ENCODE measurements around the gene PRKCE. TPM values are rescaled to one million over a fixed set of nuclear protein-coding genes. Genes with fewer than 3 reads are reported as not detected.

Gene PRKCE
- total and polyA plus RNA-seq, 2 donors (not counting 1 experiment from before 2014, with no cell fraction given) = 23.6 to 271 TPM

DNA sequence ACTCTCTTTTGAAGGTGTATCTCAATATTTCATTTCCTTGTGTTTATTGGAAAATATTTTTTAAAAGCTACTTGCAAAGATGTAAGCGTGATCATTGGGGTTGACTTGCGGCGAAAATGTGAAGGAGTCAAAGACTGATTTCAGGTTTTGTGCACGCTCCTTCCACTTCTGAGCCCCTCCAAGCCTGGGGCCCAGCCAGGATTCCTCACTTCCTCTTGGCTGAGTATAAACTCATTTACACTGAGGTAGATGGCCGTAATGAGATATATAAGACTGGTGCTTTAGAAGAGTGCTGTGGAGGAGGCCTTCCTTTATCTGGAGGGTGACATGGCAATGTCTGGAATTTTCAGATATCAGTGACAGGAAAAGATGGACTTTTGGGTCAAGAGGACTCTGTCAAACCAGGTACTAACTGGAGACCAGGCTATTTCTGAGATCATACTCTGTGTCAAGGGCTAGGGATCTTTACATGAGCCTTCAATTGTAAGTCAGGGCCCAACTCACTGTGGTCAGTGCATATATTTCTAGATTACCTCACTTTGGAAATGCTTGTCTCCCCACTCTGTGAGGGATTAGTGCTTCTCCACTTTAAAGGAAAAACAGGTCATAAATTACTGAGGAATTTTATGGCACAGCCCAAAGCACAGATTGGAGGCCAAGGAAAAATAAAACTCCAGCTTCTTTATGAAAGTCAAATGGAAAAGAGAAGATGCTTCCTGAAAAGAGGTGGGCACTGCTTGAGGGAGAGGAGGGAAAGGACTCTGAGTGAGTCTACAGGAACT is 22.8 kb downstream of the PRKCE start:
- Histone ChIP-seq H3K27ac (ENCODE audit: low read length in 2 of 2) (no peak overlapping the region), H3K36me3 (replicated peaks in 1 of 2; ENCODE audit: control extremely low read depth in 1 of 2, control insufficient read depth in 1 of 2, extremely low read depth in 1 of 2, insufficient read depth in 2 of 2, low read length in 1 of 2) (peaks cover 0 to 3% of the 10 kb centered on the region in 2 experiments), H2AFZ (ENCODE audit: insufficient read depth, low read depth, low read length, poor library complexity, severe bottlenecking) (no peak overlapping the region), H3K4me2 (replicated peaks; ENCODE audit: low read depth, low read length, poor library complexity, severe bottlenecking) (no peak overlapping the region), H3K4me1 (ENCODE audit: control insufficient read depth in 2 of 2, insufficient read depth in 2 of 2, low read length in 2 of 2) (peaks cover 14 to 18% of the 10 kb centered on the region in 2 donors), H3K9ac (ENCODE audit: low read length) (no peak overlapping the region), H4K20me1 (ENCODE audit: control insufficient read depth, insufficient read depth, low read length, poor library complexity, severe bottlenecking) (peaks cover 76% of the 10 kb centered on the region), H3K4me3 (ENCODE audit: control extremely low read depth in 1 of 5, extremely low read depth in 1 of 5, insufficient read depth in 1 of 5, low read depth in 2 of 5, low read length in 4 of 5) (no peak overlapping the region), H3K9me3 (ENCODE audit: control extremely low read depth in 1 of 3, control insufficient read depth in 2 of 3, insufficient read depth in 1 of 3, low read length in 2 of 3) (no peaks in the 10 kb centered on the region), H3K27me3 (replicated peaks in 1 of 4; ENCODE audit: control extremely low read depth in 1 of 4, control insufficient read depth in 3 of 4, insufficient read depth in 4 of 4, low read length in 3 of 4) (no peaks in the 10 kb centered on the region), H3K79me2 (ENCODE audit: control insufficient read depth, insufficient read depth, low read length) (peaks cover 93% of the 10 kb centered on the region)
- Mint-ChIP-seq H3K4me1 (peaks cover 47% of the 10 kb centered on the region), H3K27ac (no peak overlapping the region), H3K27me3 (no peaks in the 10 kb centered on the region), H3K9me3 (ENCODE audit: insufficient read depth) (no peaks in the 10 kb centered on the region), H3K4me3 (no peak overlapping the region)
- DNase-seq (no peak), ATAC-seq (ENCODE audit: low read depth) (no peak)
- CTCF ChIA-PET = no interaction called here
- 100% methylated on average over 5 of the region's 5 CpGs for WGBS (ENCODE audit: insufficient coverage)
- no peak for TF ChIP-seq EZH2 (IDR thresholded peaks at IDR 0.05; ENCODE audit: borderline replicate concordance, insufficient read depth, low read depth, low read length, poor library complexity, severe bottlenecking)
- TF ChIP-seq, protein P1, sequence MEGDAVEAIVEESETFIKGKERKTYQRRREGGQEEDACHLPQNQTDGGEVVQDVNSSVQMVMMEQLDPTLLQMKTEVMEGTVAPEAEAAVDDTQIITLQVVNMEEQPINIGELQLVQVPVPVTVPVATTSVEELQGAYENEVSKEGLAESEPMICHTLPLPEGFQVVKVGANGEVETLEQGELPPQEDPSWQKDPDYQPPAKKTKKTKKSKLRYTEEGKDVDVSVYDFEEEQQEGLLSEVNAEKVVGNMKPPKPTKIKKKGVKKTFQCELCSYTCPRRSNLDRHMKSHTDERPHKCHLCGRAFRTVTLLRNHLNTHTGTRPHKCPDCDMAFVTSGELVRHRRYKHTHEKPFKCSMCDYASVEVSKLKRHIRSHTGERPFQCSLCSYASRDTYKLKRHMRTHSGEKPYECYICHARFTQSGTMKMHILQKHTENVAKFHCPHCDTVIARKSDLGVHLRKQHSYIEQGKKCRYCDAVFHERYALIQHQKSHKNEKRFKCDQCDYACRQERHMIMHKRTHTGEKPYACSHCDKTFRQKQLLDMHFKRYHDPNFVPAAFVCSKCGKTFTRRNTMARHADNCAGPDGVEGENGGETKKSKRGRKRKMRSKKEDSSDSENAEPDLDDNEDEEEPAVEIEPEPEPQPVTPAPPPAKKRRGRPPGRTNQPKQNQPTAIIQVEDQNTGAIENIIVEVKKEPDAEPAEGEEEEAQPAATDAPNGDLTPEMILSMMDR (IDR thresholded peaks at IDR 0.05) = no peak
- intact Hi-C loops (cut with micrococcal nuclease) = no loop called here
- POLR2A ChIA-PET = no interaction called here

DNA sequence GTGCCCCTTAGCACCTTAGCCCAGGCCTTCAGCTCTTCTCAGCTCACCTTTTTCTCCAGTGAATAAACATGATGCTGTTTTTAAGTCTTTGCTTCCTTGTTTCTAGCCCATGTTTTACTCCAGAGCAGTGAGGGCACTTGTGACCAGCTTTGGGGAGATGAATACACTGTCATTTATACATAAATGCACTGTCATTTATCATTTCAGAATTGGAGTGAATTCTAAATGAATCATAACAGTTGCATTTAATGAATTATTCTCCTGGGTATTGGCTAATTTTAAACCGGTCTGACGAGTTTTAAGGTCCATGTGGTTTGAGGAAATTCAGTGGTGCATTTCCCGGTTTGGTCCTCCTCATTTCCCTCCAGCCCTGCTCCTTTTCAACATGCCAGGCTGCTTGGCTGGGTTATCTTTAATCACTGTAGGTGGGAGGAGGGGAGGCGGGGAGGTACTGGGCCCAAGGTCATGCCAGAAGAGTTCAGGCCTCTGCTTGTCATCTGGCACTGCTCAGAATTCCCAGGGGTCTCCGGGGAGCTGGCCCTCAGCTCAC is 23.9 kb downstream of the PRKCE start:
- H3K9ac ChIP-seq (ENCODE audit: low read length) = no peak overlapping the region
- no peak overlapping the region for H2AFZ ChIP-seq (ENCODE audit: insufficient read depth, low read depth, low read length, poor library complexity, severe bottlenecking)
- H3K4me1 ChIP-seq (ENCODE audit: control insufficient read depth in 2 of 2, insufficient read depth in 2 of 2, low read length in 2 of 2) = peaks cover 14 to 18% of the 10 kb centered on the region in 2 donors
- H4K20me1 ChIP-seq (ENCODE audit: control insufficient read depth, insufficient read depth, low read length, poor library complexity, severe bottlenecking) = peaks cover 81% of the 10 kb centered on the region
- no peak overlapping the region for H3K4me2 ChIP-seq (replicated peaks; ENCODE audit: low read depth, low read length, poor library complexity, severe bottlenecking)
- H3K36me3 ChIP-seq (replicated peaks in 1 of 2; ENCODE audit: control extremely low read depth in 1 of 2, control insufficient read depth in 1 of 2, extremely low read depth in 1 of 2, insufficient read depth in 2 of 2, low read length in 1 of 2) = peaks cover 0 to 3% of the 10 kb centered on the region in 2 experiments
- H3K9me3 ChIP-seq (ENCODE audit: control extremely low read depth in 1 of 3, control insufficient read depth in 2 of 3, insufficient read depth in 1 of 3, low read length in 2 of 3) = no peaks in the 10 kb centered on the region
- H3K27me3 ChIP-seq (replicated peaks in 1 of 4; ENCODE audit: control extremely low read depth in 1 of 4, control insufficient read depth in 3 of 4, insufficient read depth in 4 of 4, low read length in 3 of 4) = no peaks in the 10 kb centered on the region
- H3K4me3 Mint-ChIP-seq = no peak overlapping the region
- H3K27ac ChIP-seq (ENCODE audit: low read length in 2 of 2) = no peak overlapping the region
- ATAC-seq (ENCODE audit: low read depth) (no peak), DNase-seq (no peak)
- intact Hi-C loops (cut with micrococcal nuclease) = no loop called here
- no peaks in the 10 kb centered on the region for H3K27me3 Mint-ChIP-seq
- H3K4me1 Mint-ChIP-seq = peaks cover 53% of the 10 kb centered on the region
- peaks cover 99% of the 10 kb centered on the region for H3K79me2 ChIP-seq (ENCODE audit: control insufficient read depth, insufficient read depth, low read length)
- H3K9me3 Mint-ChIP-seq (ENCODE audit: insufficient read depth) = no peaks in the 10 kb centered on the region
- POLR2A ChIA-PET = no interaction called here
- CTCF ChIA-PET = interaction anchor here (1.0 kb wide), 1 partner anchor 10 kb away, joined by 3 read pairs; no protein-coding TSS in a partner anchor
- no peak for TF ChIP-seq EZH2 (IDR thresholded peaks at IDR 0.05; ENCODE audit: borderline replicate concordance, insufficient read depth, low read depth, low read length, poor library complexity, severe bottlenecking)
- TF ChIP-seq, protein P1 (IDR thresholded peaks at IDR 0.05) = no peak
- no peak overlapping the region for H3K27ac Mint-ChIP-seq
- H3K4me3 ChIP-seq (ENCODE audit: control extremely low read depth in 1 of 5, extremely low read depth in 1 of 5, insufficient read depth in 1 of 5, low read depth in 2 of 5, low read length in 4 of 5) = no peak overlapping the region
- no CpG with 5 or more reads among the region's 5 CpGs for WGBS (ENCODE audit: insufficient coverage)
